Prostate gland (tissue), 2 donors: ENCODE data around the gene IFNLR1. TPM values are rescaled to one million over a fixed set of nuclear protein-coding genes. Genes with fewer than 3 reads are reported as not detected.

Source experiments
- DNase-seq: peaks from one replicate; pipeline ENCODE4 v3.0.0-alpha.2; 2019; ENCODE audit warnings: low spot score
- H3K27ac ChIP-seq, 2 donors: fragments of 200-600 bp; sonication (generic); 2 replicates each; pipeline ENCODE4 v1.5.1; 2017 to 2019
- H3K27me3 ChIP-seq: fragments of 200-600 bp; sonication (generic); replicated peaks from 2 replicates; pipeline ENCODE4 v1.5.1; 2019; ENCODE audit not compliant: insufficient read depth
- H3K36me3 ChIP-seq, 2 donors: fragments of 200-600 bp; sonication (generic); 1 replicate in 1 of 2; 2 replicates in 1 of 2; pipeline versions ENCODE4 v1.5.1 to v1.8.1; 2017 to 2019
- H3K4me1 ChIP-seq: fragments of 200-600 bp; sonication (generic); replicated peaks from 2 replicates; pipeline ENCODE4 v1.5.1; 2019
- H3K4me3 ChIP-seq, 2 donors: fragments of 200-600 bp; sonication (generic); 2 replicates each; pipeline ENCODE4 v1.5.1; 2017 to 2019
- H3K9me3 ChIP-seq: fragments of 200-600 bp; sonication (generic); 2 replicates; pipeline ENCODE4 v1.5.1; 2017
- CTCF ChIP-seq, 4 experiments: fragments of 200-600 bp in 2 of 4; fragments of 450-650 bp in 2 of 4; sonication (generic) in 2 of 4; IDR thresholded peaks; 1 replicate in 3 of 4; 2 replicates in 1 of 4; pipeline ENCODE4 v1.5.1; 2016 to 2019; ENCODE audit warnings: antibody characterized with exemption in 4 of 4, mild to moderate bottlenecking in 2 of 4, moderate library complexity in 2 of 4
- POLR2A ChIP-seq: fragments of 450-650 bp; IDR thresholded peaks from one replicate; pipeline ENCODE4 v1.6.1; 2016; ENCODE audit warnings: antibody characterized with exemption, mild to moderate bottlenecking
- POLR2AphosphoS5 ChIP-seq: sonication (generic); formaldehyde crosslinking; IDR thresholded peaks from one replicate; pipeline ENCODE4 v1.6.1; 2017; ENCODE audit warnings: antibody characterized with exemption
- WGBS: methylation state at CpG from one replicate; pipeline ENCODE4 v1.1.5; 2018; 5-methylcytosine and 5-hydroxymethylcytosine counted together
- intact Hi-C: fragments of 100-400 bp; cut with DNase I; formaldehyde crosslinking; loops from one replicate; pipeline ENCODE4 v1.14.2; 2022
- total RNA-seq, 2 donors: library from RNA; depleted of rRNA; stranded (reverse); fragments of >200 nt; gene quantifications; one replicate each; pipeline ENCODE4 v1.1.0, GENCODE V29; 2016

The IFNLR1 gene
- total RNA-seq, 2 donors from 2014 or later: 6.6 to 9.2 TPM

GRCh38 chr1:24130385-24130784 lies 56.7 kb downstream of the IFNLR1 start:
- 92% methylated on average over 3 of the region's 3 CpGs for WGBS
- Histone ChIP-seq H3K4me1 (no peaks in the 10 kb centered on the region), H3K36me3 (no peaks in the 10 kb centered on the region), H3K4me3 (no peak overlapping the region), H3K27me3 (no peaks in the 10 kb centered on the region), H3K27ac (no peak overlapping the region), H3K9me3 (no peaks in the 10 kb centered on the region)
- TF ChIP-seq POLR2A: no peak
- TF ChIP-seq CTCF (IDR thresholded peaks at IDR 0.05): no peak
- no peak for TF ChIP-seq POLR2AphosphoS5
- DNase-seq: no peak
- intact Hi-C loops: no loop called here

GRCh38 chr1:24127801-24128363 lies 59.2 kb downstream of the IFNLR1 start:
- intact Hi-C loops: no loop called here
- WGBS: 63% methylated on average over 7 of the region's 7 CpGs
- H3K9me3 ChIP-seq: no peaks in the 10 kb centered on the region
- no peaks in the 10 kb centered on the region for H3K36me3 ChIP-seq
- no peaks in the 10 kb centered on the region for H3K27me3 ChIP-seq
- H3K4me1 ChIP-seq: no peaks in the 10 kb centered on the region
- no peak overlapping the region for H3K27ac ChIP-seq
- TF ChIP-seq POLR2AphosphoS5 (no peak), CTCF (IDR thresholded peaks at IDR 0.05) (no peak), POLR2A (no peak)
- no peak overlapping the region for H3K4me3 ChIP-seq
- DNase-seq: no peak

GRCh38 chr1:24127134-24127800 lies 59.8 kb downstream of the IFNLR1 start:
- Histone ChIP-seq H3K4me3 (no peak overlapping the region), H3K27ac (no peak overlapping the region), H3K36me3 (no peaks in the 10 kb centered on the region), H3K4me1 (no peaks in the 10 kb centered on the region), H3K27me3 (no peaks in the 10 kb centered on the region), H3K9me3 (no peaks in the 10 kb centered on the region)
- intact Hi-C loops: no loop called here
- DNase-seq: no peak
- TF ChIP-seq CTCF (IDR thresholded peaks at IDR 0.05): no peak
- WGBS: 93% methylated on average over 3 of the region's 3 CpGs

- DNase-seq: no peak
- H3K4me3 ChIP-seq: no peak overlapping the region
- 57% methylated on average over 5 of the region's 5 CpGs for WGBS
- H3K27me3 ChIP-seq: no peaks in the 10 kb centered on the region
- no peaks in the 10 kb centered on the region for H3K36me3 ChIP-seq
- no peak overlapping the region for H3K27ac ChIP-seq
- no peaks in the 10 kb centered on the region for H3K9me3 ChIP-seq
- TF ChIP-seq POLR2A (no peak), POLR2AphosphoS5 (no peak), CTCF (IDR thresholded peaks at IDR 0.05) (no peak)
- intact Hi-C loops: no loop called here
- no peaks in the 10 kb centered on the region for H3K4me1 ChIP-seq
Measured at GRCh38 chr1:24126672-24127023, 60.4 kb downstream of the IFNLR1 start.

- DNase-seq: no peak
- 54% methylated on average over 6 of the region's 6 CpGs for WGBS
- H3K4me3 ChIP-seq: no peak overlapping the region
- H3K27ac ChIP-seq: no peak overlapping the region
- no peaks in the 10 kb centered on the region for H3K27me3 ChIP-seq
- no peaks in the 10 kb centered on the region for H3K9me3 ChIP-seq
- H3K4me1 ChIP-seq: no peaks in the 10 kb centered on the region
- TF ChIP-seq CTCF (IDR thresholded peaks at IDR 0.05): no peak
- no peak for TF ChIP-seq POLR2AphosphoS5
- TF ChIP-seq POLR2A: no peak
- intact Hi-C loops: no loop called here
- no peaks in the 10 kb centered on the region for H3K36me3 ChIP-seq
Measured at GRCh38 chr1:24126018-24126671, 60.9 kb downstream of the IFNLR1 start.
